ENCODE data around the gene NRSN2.

The NRSN2 gene

DNA sequence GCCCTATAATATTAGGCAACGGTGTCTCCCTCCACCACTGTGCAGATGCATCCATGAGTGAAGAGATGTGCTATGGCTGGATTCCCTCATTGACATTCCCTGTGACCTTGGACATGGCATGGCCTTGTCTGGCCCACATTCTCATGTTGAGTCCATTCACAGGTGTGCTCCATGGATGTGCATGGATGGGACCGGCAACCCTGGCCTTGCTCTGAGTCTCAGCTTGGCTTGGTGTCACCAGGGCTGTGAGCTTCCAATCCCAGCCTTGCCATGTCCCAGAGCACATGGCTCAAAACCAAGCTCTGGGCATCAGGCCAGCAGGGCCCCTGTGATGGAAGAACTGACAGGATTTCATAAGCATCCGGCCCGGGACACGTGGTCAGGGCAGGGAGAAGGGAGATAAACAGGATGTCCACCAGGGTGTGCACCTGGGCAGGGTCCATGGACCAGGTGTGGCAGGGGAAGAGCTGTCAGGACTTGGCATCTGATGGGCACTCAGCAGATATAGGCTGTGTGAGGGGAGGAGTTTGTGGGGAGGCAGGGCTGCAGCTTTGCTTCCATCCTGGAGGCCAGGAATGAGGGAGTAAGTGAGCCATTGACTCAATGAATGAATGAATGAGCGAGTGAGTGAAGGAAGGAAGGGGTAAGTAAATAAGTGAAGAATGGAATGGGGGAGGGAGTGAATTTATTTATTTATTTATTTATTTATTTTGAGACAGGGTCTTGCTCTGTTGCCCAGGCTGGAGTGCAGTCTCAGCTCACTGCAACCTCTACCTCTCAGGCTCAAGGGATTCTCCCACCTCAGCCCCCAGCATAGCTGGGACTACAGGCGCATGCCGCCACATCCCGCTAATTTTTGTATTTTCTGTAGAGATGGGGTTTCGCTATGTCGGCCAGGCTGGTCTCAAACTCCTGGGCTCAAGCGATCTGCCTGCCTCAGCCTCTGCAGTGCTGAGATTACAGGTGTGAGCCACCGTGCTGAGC lies 15.7 kb downstream of the NRSN2 start:
- Histone ChIP-seq H3K36me3 (ENCODE audit: insufficient read depth, insufficient read length, low read length) (no peaks in the 10 kb centered on the region), H3K27me3 (ENCODE audit: insufficient read depth, insufficient read length) (no peaks in the 10 kb centered on the region), H3K4me3 (ENCODE audit: insufficient read length, low read depth) (no peak overlapping the region), H3K9me3 (ENCODE audit: insufficient read depth, low read length) (no peaks in the 10 kb centered on the region), H3K4me1 (ENCODE audit: insufficient read depth, insufficient read length) (no peaks in the 10 kb centered on the region), H3K9ac (ENCODE audit: insufficient read length, low read depth) (no peak overlapping the region)
- TF ChIP-seq ZNF274 (IDR thresholded peaks at IDR 0.05; ENCODE audit: low read depth, low read length) (no peak), SUZ12 (IDR thresholded peaks at IDR 0.05; ENCODE audit: extremely low read depth, insufficient read depth, insufficient read length) (no peak), YY1 (IDR thresholded peaks at IDR 0.05; ENCODE audit: insufficient read depth, insufficient read length) (no peak)
- no peak for DNase-seq (ENCODE audit: low read depth, low spot score)

DNA sequence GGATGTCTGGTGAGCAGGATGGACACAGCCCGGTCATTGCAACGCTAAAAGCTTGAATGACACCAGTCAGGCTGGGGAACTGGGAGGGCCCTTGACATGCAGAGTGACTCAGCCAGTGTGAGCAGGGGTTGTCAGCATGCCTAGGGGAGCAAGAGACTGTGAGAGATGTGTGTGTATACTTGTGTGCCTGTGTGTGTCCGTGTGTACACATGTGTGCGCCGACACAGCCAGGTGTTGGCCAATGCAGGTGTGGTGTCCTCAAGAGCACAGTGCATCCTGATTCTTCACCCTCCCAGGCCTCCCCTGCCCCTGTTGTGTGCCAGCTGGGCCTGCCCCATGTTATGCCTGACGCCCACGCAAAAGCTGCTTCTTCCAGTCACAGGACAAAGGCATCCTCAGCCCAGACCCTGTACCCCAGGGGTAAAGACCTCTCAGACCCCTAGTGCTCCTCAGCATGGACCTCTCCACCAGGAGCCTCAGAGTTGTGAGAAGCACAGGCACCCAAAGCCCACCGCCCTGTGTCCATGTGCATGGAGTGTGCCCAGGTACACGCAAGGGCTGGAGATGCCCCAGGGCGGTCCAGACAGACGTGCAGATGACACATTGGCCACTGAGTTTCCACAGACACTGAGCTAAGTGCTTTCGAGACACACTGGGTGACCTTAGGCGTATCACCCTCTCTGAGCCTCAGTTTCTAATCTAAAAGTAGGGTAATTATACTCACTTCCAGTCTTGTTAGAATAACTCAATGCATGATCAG lies 16.6 kb downstream of the NRSN2 start:
- DNase-seq (ENCODE audit: low read depth, low spot score), result no peak
- H3K9ac ChIP-seq (ENCODE audit: insufficient read length, low read depth), result no peak overlapping the region
- no peaks in the 10 kb centered on the region for H3K36me3 ChIP-seq (ENCODE audit: insufficient read depth, insufficient read length, low read length)
- H3K27me3 ChIP-seq (ENCODE audit: insufficient read depth, insufficient read length), result no peaks in the 10 kb centered on the region
- no peak for TF ChIP-seq YY1 (IDR thresholded peaks at IDR 0.05; ENCODE audit: insufficient read depth, insufficient read length)
- no peak for TF ChIP-seq ZNF274 (IDR thresholded peaks at IDR 0.05; ENCODE audit: low read depth, low read length)
- no peak for TF ChIP-seq SUZ12 (IDR thresholded peaks at IDR 0.05; ENCODE audit: extremely low read depth, insufficient read depth, insufficient read length)
- no peak overlapping the region for H3K4me3 ChIP-seq (ENCODE audit: insufficient read length, low read depth)
- no peaks in the 10 kb centered on the region for H3K9me3 ChIP-seq (ENCODE audit: insufficient read depth, low read length)
- no peaks in the 10 kb centered on the region for H3K4me1 ChIP-seq (ENCODE audit: insufficient read depth, insufficient read length)

DNA sequence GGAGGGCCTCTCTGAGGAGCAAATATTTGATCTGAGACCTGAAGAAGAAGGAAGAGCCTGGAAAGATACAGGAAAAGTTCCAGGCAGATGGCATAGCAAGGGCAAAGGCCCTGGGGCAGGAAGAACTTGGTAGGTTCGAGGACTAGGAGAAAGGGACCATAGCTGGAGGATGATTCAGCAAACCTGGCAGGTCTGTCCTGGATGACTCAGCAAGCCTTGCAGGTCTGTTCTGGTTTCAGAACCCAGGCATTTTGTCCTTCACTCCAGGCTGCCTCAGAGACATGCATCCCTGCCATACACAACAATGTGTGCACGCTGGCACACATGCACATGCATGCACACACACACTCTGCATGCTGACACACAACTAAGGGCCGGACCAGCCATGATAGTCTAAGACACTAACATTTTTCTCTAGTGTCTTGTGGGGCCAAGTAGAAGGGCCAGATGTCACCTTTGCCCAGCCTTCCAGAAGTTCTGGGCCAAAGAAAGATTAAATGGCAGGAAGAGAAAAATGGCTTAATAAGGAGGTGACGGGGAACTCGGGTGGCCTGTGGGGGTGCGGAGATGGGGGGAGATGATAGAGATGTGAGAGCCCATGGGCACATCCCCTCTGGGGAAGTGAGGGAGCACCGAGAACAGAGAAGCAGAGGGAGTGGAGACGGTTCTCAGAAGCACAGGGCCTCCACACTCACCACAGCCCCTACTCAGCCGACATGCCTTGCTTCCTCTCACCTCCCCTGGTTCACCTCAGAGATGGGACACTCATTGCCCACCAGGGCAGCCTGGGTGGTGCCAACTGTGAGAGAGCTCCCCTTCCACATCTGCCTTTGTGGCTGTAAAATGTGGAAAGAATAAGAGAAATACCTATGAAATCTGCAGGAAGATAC lies 18.2 kb downstream of the NRSN2 start:
- no peak overlapping the region for H3K9ac ChIP-seq (ENCODE audit: insufficient read length, low read depth)
- no peaks in the 10 kb centered on the region for H3K4me1 ChIP-seq (ENCODE audit: insufficient read depth, insufficient read length)

DNA sequence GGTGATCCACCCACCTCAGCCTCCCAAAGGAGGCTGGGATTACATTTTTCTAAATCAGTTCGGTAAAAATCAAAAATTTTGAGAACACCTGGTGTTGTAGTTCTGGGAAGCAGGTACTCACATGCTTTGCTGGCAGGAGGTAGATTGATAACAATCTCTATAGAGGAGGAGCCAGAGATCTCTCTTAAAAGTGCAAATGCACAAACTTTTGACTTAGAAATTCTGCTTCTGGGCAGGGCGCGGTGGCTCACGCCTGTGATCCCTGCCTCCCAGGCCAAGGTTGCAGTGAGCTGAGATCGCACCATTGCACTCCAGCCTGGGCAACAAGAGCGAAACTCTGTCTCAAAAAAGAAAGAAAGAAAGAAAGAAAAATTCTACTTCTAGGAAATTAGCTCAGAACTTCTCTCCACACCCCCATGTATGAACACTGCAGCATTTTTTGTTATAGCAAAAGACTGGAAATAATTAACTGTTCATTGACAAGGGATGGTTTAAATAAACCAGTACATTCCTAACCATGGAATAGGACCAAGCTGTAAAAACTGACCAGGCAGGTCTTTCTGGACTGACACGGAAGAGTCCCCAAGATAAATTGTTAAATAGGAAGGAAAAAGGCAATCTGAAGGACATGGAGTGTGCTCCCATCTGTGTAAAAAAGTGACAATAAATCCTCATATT lies 19.3 kb downstream of the NRSN2 start:
- Histone ChIP-seq H3K9ac (ENCODE audit: insufficient read length, low read depth) (no peak overlapping the region), H3K27me3 (ENCODE audit: insufficient read depth, insufficient read length) (no peaks in the 10 kb centered on the region), H3K4me1 (ENCODE audit: insufficient read depth, insufficient read length) (peaks cover 3% of the 10 kb centered on the region), H3K9me3 (ENCODE audit: insufficient read depth, low read length) (no peaks in the 10 kb centered on the region), H3K36me3 (ENCODE audit: insufficient read depth, insufficient read length, low read length) (no peaks in the 10 kb centered on the region), H3K4me3 (ENCODE audit: insufficient read length, low read depth) (no peak overlapping the region)
- DNase-seq (ENCODE audit: low read depth, low spot score), result no peak
- TF ChIP-seq YY1 (IDR thresholded peaks at IDR 0.05; ENCODE audit: insufficient read depth, insufficient read length), result no peak
- TF ChIP-seq SUZ12 (IDR thresholded peaks at IDR 0.05; ENCODE audit: extremely low read depth, insufficient read depth, insufficient read length), result no peak
- TF ChIP-seq ZNF274 (IDR thresholded peaks at IDR 0.05; ENCODE audit: low read depth, low read length), result no peak

More for the DNA sequence above, 18.2 kb downstream of the NRSN2 start:
- Histone ChIP-seq H3K9me3 (ENCODE audit: insufficient read depth, low read length) (no peaks in the 10 kb centered on the region), H3K36me3 (ENCODE audit: insufficient read depth, insufficient read length, low read length) (no peaks in the 10 kb centered on the region), H3K27me3 (ENCODE audit: insufficient read depth, insufficient read length) (no peaks in the 10 kb centered on the region), H3K4me3 (ENCODE audit: insufficient read length, low read depth) (no peak overlapping the region)
- TF ChIP-seq YY1 (IDR thresholded peaks at IDR 0.05; ENCODE audit: insufficient read depth, insufficient read length), result no peak
- no peak for TF ChIP-seq ZNF274 (IDR thresholded peaks at IDR 0.05; ENCODE audit: low read depth, low read length)
- TF ChIP-seq SUZ12 (IDR thresholded peaks at IDR 0.05; ENCODE audit: extremely low read depth, insufficient read depth, insufficient read length), result no peak
- no peak for DNase-seq (ENCODE audit: low read depth, low spot score)

DNA sequence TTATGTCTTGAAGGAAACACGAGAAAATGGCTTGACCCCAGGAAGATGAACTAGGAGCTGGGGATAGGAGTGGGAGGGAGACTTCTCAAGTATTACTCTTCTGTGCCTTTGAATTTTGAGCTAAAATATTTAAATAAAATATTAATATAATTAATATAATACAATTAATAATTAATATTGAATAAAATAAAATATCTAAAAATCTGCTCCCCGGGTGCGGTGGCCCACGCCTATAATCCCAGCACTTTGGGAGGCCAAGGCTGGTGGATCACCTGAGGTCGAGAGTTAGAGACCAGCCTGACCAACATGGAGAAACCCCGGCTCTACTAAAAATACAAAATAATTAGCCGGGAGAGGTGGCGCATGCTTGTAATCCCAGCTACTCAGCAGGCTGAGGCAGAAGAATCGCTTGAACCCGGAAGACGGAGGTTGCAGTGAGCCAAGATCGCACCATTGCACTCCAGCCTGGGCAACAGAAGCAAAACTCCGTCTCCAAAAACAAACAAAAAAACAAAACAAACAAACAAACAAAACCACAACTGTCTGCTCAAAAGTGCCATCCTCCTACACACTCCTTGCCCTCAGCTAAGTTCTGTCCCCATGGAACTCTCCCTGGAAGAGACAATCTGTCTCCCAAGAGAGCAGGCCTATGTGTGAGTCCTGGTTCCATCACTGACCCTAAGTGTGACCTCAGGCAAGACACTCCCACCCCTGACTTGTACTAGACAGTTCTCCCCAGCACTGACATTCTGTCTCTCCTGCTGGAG lies 20.0 kb downstream of the NRSN2 start:
- H3K9ac ChIP-seq (ENCODE audit: insufficient read length, low read depth), result no peak overlapping the region
- no peaks in the 10 kb centered on the region for H3K9me3 ChIP-seq (ENCODE audit: insufficient read depth, low read length)
- DNase-seq (ENCODE audit: low read depth, low spot score), result no peak
- no peaks in the 10 kb centered on the region for H3K36me3 ChIP-seq (ENCODE audit: insufficient read depth, insufficient read length, low read length)
- TF ChIP-seq SUZ12 (IDR thresholded peaks at IDR 0.05; ENCODE audit: extremely low read depth, insufficient read depth, insufficient read length) (no peak), YY1 (IDR thresholded peaks at IDR 0.05; ENCODE audit: insufficient read depth, insufficient read length) (no peak), ZNF274 (IDR thresholded peaks at IDR 0.05; ENCODE audit: low read depth, low read length) (no peak)
- H3K4me1 ChIP-seq (ENCODE audit: insufficient read depth, insufficient read length), result peaks cover 10% of the 10 kb centered on the region
- H3K27me3 ChIP-seq (ENCODE audit: insufficient read depth, insufficient read length), result no peaks in the 10 kb centered on the region
- H3K4me3 ChIP-seq (ENCODE audit: insufficient read length, low read depth), result no peak overlapping the region

DNA sequence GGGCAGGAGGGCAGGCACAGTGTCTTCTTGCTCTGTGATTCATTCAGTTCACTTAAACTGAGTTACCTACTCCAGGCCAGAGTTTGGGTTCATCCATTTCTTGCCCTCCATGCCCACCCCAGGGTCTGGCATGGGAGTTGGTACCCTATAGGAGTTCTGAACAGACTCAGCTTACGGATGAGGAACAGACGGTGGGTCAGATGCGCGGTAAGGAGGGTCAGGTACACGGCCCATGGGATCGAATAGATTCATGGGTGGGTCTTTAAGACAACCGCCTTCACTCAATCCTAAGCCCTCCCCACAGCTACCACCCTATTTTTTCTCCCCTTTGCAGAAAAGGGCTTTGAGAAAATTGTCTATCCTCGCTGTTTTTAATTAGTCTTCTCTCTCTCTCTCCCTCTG lies 20.6 kb downstream of the NRSN2 start:
- DNase-seq (ENCODE audit: low read depth, low spot score), result no peak
- H3K4me1 ChIP-seq (ENCODE audit: insufficient read depth, insufficient read length), result peaks cover 11% of the 10 kb centered on the region
- TF ChIP-seq SUZ12 (IDR thresholded peaks at IDR 0.05; ENCODE audit: extremely low read depth, insufficient read depth, insufficient read length) (no peak), ZNF274 (IDR thresholded peaks at IDR 0.05; ENCODE audit: low read depth, low read length) (no peak), YY1 (IDR thresholded peaks at IDR 0.05; ENCODE audit: insufficient read depth, insufficient read length) (no peak)
- H3K9me3 ChIP-seq (ENCODE audit: insufficient read depth, low read length), result no peaks in the 10 kb centered on the region
- no peak overlapping the region for H3K4me3 ChIP-seq (ENCODE audit: insufficient read length, low read depth)
- H3K27me3 ChIP-seq (ENCODE audit: insufficient read depth, insufficient read length), result no peaks in the 10 kb centered on the region
- no peak overlapping the region for H3K9ac ChIP-seq (ENCODE audit: insufficient read length, low read depth)
- no peaks in the 10 kb centered on the region for H3K36me3 ChIP-seq (ENCODE audit: insufficient read depth, insufficient read length, low read length)

Data from NT2/D1 (cell line).